HCT116 (cell line): Measurements from ENCODE around the gene MAML2. TPM values are rescaled to one million over a fixed set of nuclear protein-coding genes. Genes with fewer than 3 reads are reported as not detected.

Source experiments
- ATAC-seq: fragments of 200-7000 bp; cut with Tn5 transposase; 2 replicates; pipeline ENCODE4 v1.9.1; 2020; ENCODE audit warnings: mild to moderate bottlenecking, moderate library complexity
- BruUV-seq: library from RNA; stranded (reverse); fragments of 400-500 nt; replicated peaks from 2 replicates; lab custom pipeline; 2021; lab: Mats Ljungman, UMichigan
- CTCF ChIA-PET: fragments of 300-600 bp; sonication (Branson Sonifier 250); formaldehyde crosslinking; loops from one replicate; lab custom pipeline; 2021; ENCODE audit warnings: antibody characterized with exemption; lab: Charles Lee
- POLR2A ChIA-PET: fragments of 300-600, 350-600 bp; sonication (Branson Sonifier 250); formaldehyde crosslinking; loops from one replicate; lab custom pipeline; 2021; ENCODE audit warnings: antibody characterized with exemption; lab: Charles Lee
- RAD21 ChIA-PET, 2 experiments: fragments of 300-600 bp; sonication (Branson Sonifier 250); formaldehyde crosslinking; loops; one replicate each; lab custom pipeline; 2023; ENCODE audit warnings: low total read pairs in 2 of 2; ENCODE audit not compliant: uncharacterized antibody in 2 of 2, unreplicated experiment in 2 of 2, low non-redundant PET in 1 of 2; lab: Charles Lee
- DNase-seq: peaks from one replicate; pipeline ENCODE4 v3.0.0-alpha.2; 2010; ENCODE audit warnings: low read depth, low spot score
- H2AFZ ChIP-seq: fragments of 200-600 bp; shearing (Covaris generic), sonication (generic); 2 replicates; pipeline ENCODE4 v1.6.1; 2017; ENCODE audit warnings: low read depth, mixed run types, mixed read lengths, antibody characterized with exemption, low read length; ENCODE audit not compliant: poor library complexity, severe bottlenecking
- H3K27ac ChIP-seq: 2 replicates; pipeline ENCODE4 v1.5.1; 2012; ENCODE audit warnings: low read depth, low read length
- H3K27me3 ChIP-seq: fragments of 200-600 bp; sonication (generic); 2 replicates; pipeline ENCODE4 v1.6.1; 2016; ENCODE audit warnings: mixed run types, low read length, mixed read lengths; ENCODE audit not compliant: insufficient read depth
- H3K36me3 ChIP-seq, 2 experiments: fragments of 200-500 bp in 1 of 2; fragments of 200-600 bp in 1 of 2; sonication (Bioruptor generic) in 1 of 2; sonication (generic) in 1 of 2; 2 replicates each; pipeline versions ENCODE4 v1.5.1 to v1.6.1; 2014 to 2016; ENCODE audit warnings: low read length in 2 of 2, inconsistent platforms in 1 of 2, mixed read lengths in 1 of 2, mixed run types in 1 of 2; ENCODE audit not compliant: insufficient read depth in 2 of 2, control insufficient read depth in 1 of 2
- H3K4me1 ChIP-seq, 2 experiments: fragments of 200-600 bp in 1 of 2; sonication (generic) in 1 of 2; 2 replicates each; pipeline versions ENCODE4 v1.5.1 to v1.6.1; 2012 to 2017; ENCODE audit warnings: low read length in 2 of 2, inconsistent platforms in 1 of 2, mild to moderate bottlenecking in 1 of 2, mixed read lengths in 1 of 2, mixed run types in 1 of 2, moderate library complexity in 1 of 2; ENCODE audit not compliant: insufficient read depth in 2 of 2, control insufficient read depth in 1 of 2
- H3K4me2 ChIP-seq: fragments of 200-600 bp; sonication (generic); 2 replicates; pipeline ENCODE4 v1.6.1; 2017; ENCODE audit warnings: mixed run types, low read length, mixed read lengths
- H3K4me3 ChIP-seq, 2 experiments: fragments of 200-600 bp in 1 of 2; sonication (generic) in 1 of 2; replicated peaks in 1 of 2; 2 replicates each; pipeline ENCODE4 v1.5.1; 2011 to 2016; ENCODE audit warnings: low read length in 2 of 2, control low read depth in 1 of 2, low read depth in 1 of 2, mild to moderate bottlenecking in 1 of 2, mixed read lengths in 1 of 2, mixed run types in 1 of 2
- H3K79me2 ChIP-seq: fragments of 200-600 bp; sonication (generic); 2 replicates; pipeline ENCODE4 v1.6.1; 2017; ENCODE audit warnings: mild to moderate bottlenecking, mixed run types, low read length, moderate library complexity, mixed read lengths; ENCODE audit not compliant: insufficient read depth
- H3K9ac ChIP-seq: fragments of 200-600 bp; sonication (generic); 2 replicates; pipeline ENCODE4 v1.6.1; 2016; ENCODE audit warnings: low read length, mixed read lengths
- H3K9me2 ChIP-seq: fragments of 200-600 bp; sonication (generic), shearing (Covaris generic); 2 replicates; pipeline ENCODE4 v1.6.1; 2017; ENCODE audit warnings: mixed run types, mild to moderate bottlenecking, moderate library complexity; ENCODE audit not compliant: insufficient read depth
- H3K9me3 ChIP-seq, 2 experiments: fragments of 200-500 bp in 1 of 2; fragments of 200-600 bp in 1 of 2; sonication (Bioruptor generic) in 1 of 2; sonication (generic) in 1 of 2; 2 replicates each; pipeline ENCODE4 v1.6.1; 2014 to 2017; ENCODE audit warnings: low read length in 2 of 2, mixed read lengths in 2 of 2, inconsistent platforms in 1 of 2, low read depth in 1 of 2, mild to moderate bottlenecking in 1 of 2, mixed run types in 1 of 2, moderate library complexity in 1 of 2; ENCODE audit not compliant: control insufficient read depth in 1 of 2, insufficient read depth in 1 of 2
- H4K20me1 ChIP-seq: fragments of 200-600 bp; sonication (generic), shearing (Covaris generic); 2 replicates; pipeline ENCODE4 v1.6.1; 2017; ENCODE audit warnings: mixed run types, mild to moderate bottlenecking, moderate library complexity; ENCODE audit not compliant: insufficient read depth
- CBX3 ChIP-seq: IDR thresholded peaks from 2 replicates; pipeline ENCODE4 v1.6.1; 2012; ENCODE audit warnings: low read depth
- EZH2 ChIP-seq: fragments of 200-600 bp; sonication (generic); IDR thresholded peaks from 2 replicates; pipeline ENCODE4 v1.6.1; 2017; ENCODE audit warnings: antibody characterized with exemption, mixed run types
- REST ChIP-seq: IDR thresholded peaks from 2 replicates; pipeline ENCODE4 v1.6.1; 2012; ENCODE audit warnings: low read depth
- TCF7L2 ChIP-seq: IDR thresholded peaks from 2 replicates; pipeline ENCODE4 v1.7.0; 2011; ENCODE audit warnings: borderline replicate concordance, inconsistent platforms; ENCODE audit not compliant: insufficient read depth, insufficient read length; ENCODE audit errors: extremely low read depth
- ZFX ChIP-seq: fragments of 450-650 bp; IDR thresholded peaks from 2 replicates; pipeline ENCODE4 v1.6.1; 2017
- ZNF274 ChIP-seq: fragments of 200-500 bp; sonication (Bioruptor generic); IDR thresholded peaks from 2 replicates; pipeline ENCODE4 v1.6.1; 2014; ENCODE audit warnings: mild to moderate bottlenecking, low read depth, low read length, inconsistent platforms
- intact Hi-C: fragments of 100-400 bp; cut with micrococcal nuclease; formaldehyde crosslinking; loops from 2 replicates; pipeline ENCODE4 v1.10.0; 2022
- total RNA-seq: library from RNA; stranded (reverse); gene quantifications from one replicate; pipeline ENCODE4 v1.2.1, GENCODE V29; 2021; ENCODE audit not compliant: unreplicated experiment
- TF ChIP-seq, protein P1 (sequence below): IDR thresholded peaks from 2 replicates; pipeline ENCODE4 v1.6.1; 2011; ENCODE audit warnings: mild to moderate bottlenecking, low read length, moderate library complexity; ENCODE audit not compliant: insufficient replicate concordance; ENCODE audit errors: extremely low read depth

The MAML2 gene
- total RNA-seq, 1 experiment from 2014 or later, result 2.6 TPM

- ATAC-seq, result no peak
- Histone ChIP-seq H3K4me3 (no peak overlapping the region), H4K20me1 (no peaks in the 10 kb centered on the region), H2AFZ (no peak overlapping the region), H3K4me1 (peaks cover 0 to 2% of the 10 kb centered on the region in 2 experiments; a peak in 1 of 4 replicates), H3K36me3 (no peaks in the 10 kb centered on the region), H3K27me3 (no peaks in the 10 kb centered on the region), H3K9me2 (no peaks in the 10 kb centered on the region), H3K27ac (no peak overlapping the region), H3K4me2 (no peak overlapping the region), H3K9ac (no peak overlapping the region), H3K9me3 (no peaks in the 10 kb centered on the region), H3K79me2 (no peaks in the 10 kb centered on the region)
- ChIA-PET POLR2A (no interaction called here), RAD21 (no interaction called here), CTCF (interaction anchor here (0.8 kb wide), 1 partner anchor 12 kb away, joined by 3 read pairs; no protein-coding TSS in a partner anchor)
- no TSS peak for BruUV-seq
- intact Hi-C loops, result no loop called here
- TF ChIP-seq ZFX (no peak), ZNF274 (no peak), TCF7L2 (no peak), EZH2 (no peak), REST (no peak), CBX3 (no peak)
- TF ChIP-seq, protein P1, sequence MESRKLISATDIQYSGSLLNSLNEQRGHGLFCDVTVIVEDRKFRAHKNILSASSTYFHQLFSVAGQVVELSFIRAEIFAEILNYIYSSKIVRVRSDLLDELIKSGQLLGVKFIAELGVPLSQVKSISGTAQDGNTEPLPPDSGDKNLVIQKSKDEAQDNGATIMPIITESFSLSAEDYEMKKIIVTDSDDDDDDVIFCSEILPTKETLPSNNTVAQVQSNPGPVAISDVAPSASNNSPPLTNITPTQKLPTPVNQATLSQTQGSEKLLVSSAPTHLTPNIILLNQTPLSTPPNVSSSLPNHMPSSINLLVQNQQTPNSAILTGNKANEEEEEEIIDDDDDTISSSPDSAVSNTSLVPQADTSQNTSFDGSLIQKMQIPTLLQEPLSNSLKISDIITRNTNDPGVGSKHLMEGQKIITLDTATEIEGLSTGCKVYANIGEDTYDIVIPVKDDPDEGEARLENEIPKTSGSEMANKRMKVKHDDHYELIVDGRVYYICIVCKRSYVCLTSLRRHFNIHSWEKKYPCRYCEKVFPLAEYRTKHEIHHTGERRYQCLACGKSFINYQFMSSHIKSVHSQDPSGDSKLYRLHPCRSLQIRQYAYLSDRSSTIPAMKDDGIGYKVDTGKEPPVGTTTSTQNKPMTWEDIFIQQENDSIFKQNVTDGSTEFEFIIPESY, result no peak
- DNase-seq, result no peak
Measured at GRCh38 chr11:96043291-96043690, 299.7 kb downstream of the MAML2 start.
